Measurements from ENCODE around the gene LRRC36. TPM values are rescaled to one million over a fixed set of nuclear protein-coding genes. Genes with fewer than 3 reads are reported as not detected.

LRRC36 gene
- total RNA-seq, 1 experiment from 2014 or later = not detected

GRCh38 chr16:67305216-67306071, 21.2 kb upstream of the LRRC36 start:
- TF ChIP-seq CTCF (conservative IDR thresholded peaks at IDR 0.05; ENCODE audit: low read depth, low read length) = 0 out of 2 replicates have a peak, but pooled peaks have one; percentile 15
- no peak for TF ChIP-seq EZH2phosphoT487 (IDR thresholded peaks at IDR 0.05; ENCODE audit: borderline replicate concordance, low read length)
- Histone ChIP-seq H3K4me1 (ENCODE audit: insufficient read depth, low read length) (no peaks in the 10 kb centered on the region), H3K9ac (ENCODE audit: low read length) (no peak overlapping the region), H3K36me3 (ENCODE audit: low read depth, low read length) (no peaks in the 10 kb centered on the region), H3K79me2 (ENCODE audit: low read length) (no peaks in the 10 kb centered on the region), H4K20me1 (ENCODE audit: low read length) (no peaks in the 10 kb centered on the region), H2AFZ (ENCODE audit: low read length) (no peak overlapping the region), H3K9me2 (replicated peaks; ENCODE audit: low read length) (no peaks in the 10 kb centered on the region), H3K27ac (ENCODE audit: low read length) (no peak overlapping the region), H3K9me3 (ENCODE audit: low read length) (no peaks in the 10 kb centered on the region), H3K27me3 (ENCODE audit: low read length) (no peaks in the 10 kb centered on the region), H3K4me3 (ENCODE audit: low read length) (no peak overlapping the region), H3F3A (ENCODE audit: low read length, unreplicated experiment) (no peaks in the 10 kb centered on the region), H3K4me2 (ENCODE audit: low read length) (no peak overlapping the region)
- DNase-seq = no peak
- ChIA-PET POLR2A (ENCODE audit: unreplicated experiment) (no interaction called here), CTCF (no interaction called here)
- no peak for ATAC-seq
- intact Hi-C loops (cut with micrococcal nuclease) = no loop called here
- no TSS peak for BruUV-seq (replicated peaks)

GRCh38 chr16:67310561-67310960, 16.1 kb upstream of the LRRC36 start:
- ATAC-seq (no peak), DNase-seq (no peak)
- Histone ChIP-seq H3K4me3 (ENCODE audit: low read length) (no peak overlapping the region), H3K9ac (ENCODE audit: low read length) (no peak overlapping the region), H3K27me3 (ENCODE audit: low read length) (no peaks in the 10 kb centered on the region), H3K27ac (ENCODE audit: low read length) (peak overlapping the region; percentile 83; the same call in 1 of the 2 replicates), H2AFZ (ENCODE audit: low read length) (no peak overlapping the region), H3K4me2 (ENCODE audit: low read length) (no peak overlapping the region), H3K79me2 (ENCODE audit: low read length) (no peaks in the 10 kb centered on the region), H3K9me2 (replicated peaks; ENCODE audit: low read length) (no peaks in the 10 kb centered on the region), H3F3A (ENCODE audit: low read length, unreplicated experiment) (no peaks in the 10 kb centered on the region), H3K4me1 (ENCODE audit: insufficient read depth, low read length) (peaks cover 21% of the 10 kb centered on the region), H3K9me3 (ENCODE audit: low read length) (no peaks in the 10 kb centered on the region), H3K36me3 (ENCODE audit: low read depth, low read length) (no peaks in the 10 kb centered on the region), H4K20me1 (ENCODE audit: low read length) (no peaks in the 10 kb centered on the region)
- CTCF ChIA-PET = no interaction called here
- intact Hi-C loops (cut with micrococcal nuclease) = no loop called here
- no peak for TF ChIP-seq CTCF (conservative IDR thresholded peaks at IDR 0.05; ENCODE audit: low read depth, low read length)
- TF ChIP-seq EZH2phosphoT487 (IDR thresholded peaks at IDR 0.05; ENCODE audit: borderline replicate concordance, low read length) = no peak
- TF ChIP-seq EZH2 (IDR thresholded peaks at IDR 0.05; ENCODE audit: low read length, unreplicated experiment) = no peak
- POLR2A ChIA-PET (ENCODE audit: unreplicated experiment) = no interaction called here
- BruUV-seq (replicated peaks) = no TSS peak

Data from PC-3 (cell line).